B cell (primary cell): ENCODE data around the gene PLEKHA7. TPM values are rescaled to one million over a fixed set of nuclear protein-coding genes. Genes with fewer than 3 reads are reported as not detected.

Source experiments
- ATAC-seq: fragments of 200-7000 bp; cut with Tn5 transposase; one replicate; pipeline ENCODE4 v1.10.0; 2021; ENCODE audit warnings: low read depth, mild to moderate bottlenecking, moderate number of reproducible peaks, moderate library complexity
- CTCF ChIA-PET: fragments of 350-600 bp; sonication (Branson Sonifier 250); formaldehyde crosslinking; loops from one replicate; lab custom pipeline; 2021; ENCODE audit warnings: antibody characterized with exemption, inconsistent platforms; lab: Charles Lee
- POLR2A ChIA-PET: fragments of 350-600 bp; sonication (Branson Sonifier 250); formaldehyde crosslinking; loops from one replicate; lab custom pipeline; 2021; ENCODE audit warnings: antibody characterized with exemption; lab: Charles Lee
- DNase-seq: peaks from one replicate; pipeline ENCODE4 v3.0.0; 2013
- H2AFZ ChIP-seq: 2 replicates; pipeline ENCODE4 v1.6.1; 2012; ENCODE audit warnings: mild to moderate bottlenecking, low read depth, low read length; ENCODE audit not compliant: insufficient read depth, poor library complexity, severe bottlenecking
- H3K27ac ChIP-seq, 2 donors: 1 replicate in 1 of 2; 2 replicates in 1 of 2; pipeline ENCODE4 v1.5.1; 2012 to 2013; ENCODE audit warnings: low read length in 2 of 2, mild to moderate bottlenecking in 2 of 2, moderate library complexity in 1 of 2
- H3K27me3 ChIP-seq, 4 experiments: fragments of 200-600 bp in 1 of 4; sonication (generic) in 1 of 4; replicated peaks in 1 of 4; 1 replicate in 2 of 4; 2 replicates in 2 of 4; pipeline versions ENCODE4 v1.6.1 to v1.7.0; 2013 to 2016; ENCODE audit warnings: low read length in 3 of 4, mild to moderate bottlenecking in 2 of 4, mixed read lengths in 1 of 4, moderate library complexity in 1 of 4; ENCODE audit not compliant: insufficient read depth in 4 of 4, control insufficient read depth in 3 of 4; ENCODE audit errors: control extremely low read depth in 1 of 4
- H3K36me3 ChIP-seq, 2 experiments: replicated peaks in 1 of 2; 1 replicate in 1 of 2; 2 replicates in 1 of 2; pipeline versions ENCODE4 v1.6.1 to v1.7.1; 2013; ENCODE audit warnings: low read length in 1 of 2; ENCODE audit not compliant: insufficient read depth in 2 of 2, control insufficient read depth in 1 of 2; ENCODE audit errors: control extremely low read depth in 1 of 2, extremely low read depth in 1 of 2
- H3K4me1 ChIP-seq, 2 donors: fragments of 200-600 bp in 1 of 2; sonication (generic) in 1 of 2; 1 replicate in 1 of 2; 2 replicates in 1 of 2; pipeline versions ENCODE4 v1.5.1 to v1.6.1; 2013 to 2017; ENCODE audit warnings: low read length in 2 of 2; ENCODE audit not compliant: control insufficient read depth in 2 of 2, insufficient read depth in 2 of 2
- H3K4me2 ChIP-seq: replicated peaks from 2 replicates; pipeline ENCODE3; 2012; ENCODE audit warnings: mild to moderate bottlenecking, low read depth, low read length; ENCODE audit not compliant: poor library complexity, severe bottlenecking
- H3K4me3 ChIP-seq, 5 experiments: fragments of 200-600 bp in 1 of 5; sonication (generic) in 1 of 5; 1 replicate in 3 of 5; 2 replicates in 2 of 5; pipeline versions ENCODE4 v1.5.1 to v1.7.0; 2011 to 2016; ENCODE audit warnings: low read length in 4 of 5, mild to moderate bottlenecking in 4 of 5, low read depth in 2 of 5, control low read depth in 1 of 5, moderate library complexity in 1 of 5; ENCODE audit not compliant: insufficient read depth in 1 of 5; ENCODE audit errors: control extremely low read depth in 1 of 5, extremely low read depth in 1 of 5
- H3K79me2 ChIP-seq: fragments of 200-600 bp; sonication (generic); one replicate; pipeline ENCODE4 v1.6.0; 2016; ENCODE audit warnings: low read length; ENCODE audit not compliant: control insufficient read depth, insufficient read depth
- H3K9ac ChIP-seq: fragments of 200-600 bp; sonication (generic); 2 replicates; pipeline ENCODE4 v1.6.1; 2017; ENCODE audit warnings: mild to moderate bottlenecking, low read length, moderate library complexity
- H3K9me3 ChIP-seq, 3 donors: one replicate each; pipeline versions ENCODE4 v1.6.1 to v1.7.1; 2013; ENCODE audit warnings: low read length in 2 of 3; ENCODE audit not compliant: control insufficient read depth in 2 of 3, insufficient read depth in 1 of 3; ENCODE audit errors: control extremely low read depth in 1 of 3
- H4K20me1 ChIP-seq: 2 replicates; pipeline ENCODE4 v1.6.0; 2012; ENCODE audit warnings: mild to moderate bottlenecking, low read length; ENCODE audit not compliant: insufficient read depth, control insufficient read depth, poor library complexity, severe bottlenecking
- H3K27ac Mint-ChIP-seq: one replicate; pipeline ENCODE4 v1.8.0; 2021; ENCODE audit warnings: mixed read lengths
- H3K27me3 Mint-ChIP-seq: one replicate; pipeline ENCODE4 v1.8.0; 2021; ENCODE audit warnings: mixed read lengths
- H3K4me1 Mint-ChIP-seq: one replicate; pipeline ENCODE4 v1.8.0; 2021; ENCODE audit warnings: mixed read lengths
- H3K4me3 Mint-ChIP-seq: one replicate; pipeline ENCODE4 v1.8.0; 2021; ENCODE audit warnings: mixed read lengths
- H3K9me3 Mint-ChIP-seq: one replicate; pipeline ENCODE4 v1.8.0; 2022; ENCODE audit warnings: mixed read lengths; ENCODE audit not compliant: insufficient read depth
- CTCF ChIP-seq: fragments of 200-600 bp; IDR thresholded peaks from one replicate; pipeline ENCODE4 v1.8.0; 2022; ENCODE audit warnings: antibody characterized with exemption, mild to moderate bottlenecking
- EZH2 ChIP-seq: IDR thresholded peaks from 2 replicates; pipeline ENCODE4 v1.6.1; 2012; ENCODE audit warnings: borderline replicate concordance, low read depth, mild to moderate bottlenecking, moderate library complexity, low read length; ENCODE audit not compliant: insufficient read depth, poor library complexity, severe bottlenecking
- WGBS: methylation state at CpG from one replicate; pipeline ENCODE4 v1.1.5; 2013; ENCODE audit warnings: missing lambda C conversion rate; ENCODE audit not compliant: insufficient coverage; 5-methylcytosine and 5-hydroxymethylcytosine counted together
- intact Hi-C: fragments of 100-400 bp; cut with micrococcal nuclease; formaldehyde crosslinking; loops from one replicate; pipeline ENCODE4 v1.10.0; 2022
- polyA plus RNA-seq: library from polyadenylated mRNA; depleted of rRNA; stranded (reverse); fragments of >200 nt; gene quantifications from 2 replicates; pipeline ENCODE4 v1.2.3, GENCODE V29; 2012
- total RNA-seq, 2 donors: library from RNA; stranded (reverse); fragments of 120-200 nt in 1 of 2; gene quantifications; 1 replicate in 1 of 2; 2 replicates in 1 of 2; pipeline versions ENCODE4 v1.2.3 to v1.2.4, GENCODE V29; 2013 to 2022

Gene PLEKHA7
- total and polyA plus RNA-seq, 2 donors (not counting 1 experiment from before 2014, with no cell fraction given): 1.7 to 8.2 TPM

DNA sequence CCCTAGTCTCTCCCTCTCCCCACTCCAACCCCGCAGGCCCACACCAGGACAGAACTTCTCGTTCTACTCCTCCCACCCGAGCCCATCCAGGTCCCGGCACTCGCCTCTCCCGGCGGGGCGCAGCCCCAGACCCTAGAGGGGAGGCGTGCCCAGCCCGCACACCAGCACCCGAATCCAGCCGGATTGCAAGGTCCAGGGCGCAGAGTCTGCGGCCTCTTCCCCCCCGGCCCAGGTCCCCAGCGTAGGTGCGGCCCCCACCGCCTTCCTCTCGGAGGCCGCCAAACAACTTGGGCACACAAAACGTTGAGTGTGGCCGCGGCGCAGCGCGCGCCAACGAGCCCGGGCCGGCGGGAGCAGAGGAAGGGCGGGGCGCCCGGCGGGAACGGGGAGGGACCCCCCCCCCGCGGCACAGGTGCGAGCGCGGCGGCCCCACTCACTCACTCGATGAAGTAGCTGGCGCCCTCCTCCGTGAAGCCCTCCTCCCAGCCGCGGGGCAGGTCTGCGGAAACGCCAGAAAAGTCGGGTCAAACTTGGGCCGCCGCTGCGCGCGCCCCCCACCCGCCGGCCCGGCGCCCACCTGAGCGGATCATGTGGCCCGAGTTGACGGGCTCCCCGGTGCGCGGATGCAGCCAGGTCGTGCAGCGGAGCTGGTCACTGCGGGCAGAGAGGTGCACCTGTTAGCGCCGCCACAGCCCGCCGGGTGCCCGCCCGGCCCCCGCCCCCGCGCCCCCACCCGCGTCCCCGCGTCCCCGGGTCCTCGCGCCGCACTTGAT is 480 bp downstream of the PLEKHA7 start:
- Histone ChIP-seq H3K9ac (peak overlapping the region; percentile 64), H3K27me3 (peaks cover 0 to 26% (median 15%) of the 10 kb centered on the region in 4 experiments), H4K20me1 (no peaks in the 10 kb centered on the region), H3K27ac (no peak overlapping the region), H3K4me2 (peak overlapping the region; percentile 91), H3K4me3 (peak overlapping the region in 4 of 5 experiments; percentile 21 to 60 (median 56)), H3K79me2 (no peaks in the 10 kb centered on the region), H3K36me3 (no peaks in the 10 kb centered on the region), H3K9me3 (peaks cover 0 to 8% (median 0%) of the 10 kb centered on the region in 3 donors), H3K4me1 (peaks cover 11 to 15% of the 10 kb centered on the region in 2 donors), H2AFZ (peak overlapping the region; percentile 71)
- Mint-ChIP-seq H3K9me3 (no peaks in the 10 kb centered on the region), H3K4me1 (peaks cover 11% of the 10 kb centered on the region), H3K4me3 (peak overlapping the region; percentile 48), H3K27me3 (peaks cover 13% of the 10 kb centered on the region), H3K27ac (no peak overlapping the region)
- DNase-seq (peak; percentile 46), ATAC-seq (peak; percentile 23)
- under 1% methylated on average over 80 of the region's 85 CpGs for WGBS
- intact Hi-C loops: no loop called here
- ChIA-PET POLR2A (no interaction called here), CTCF (no interaction called here)
- TF ChIP-seq CTCF: no peak
- TF ChIP-seq EZH2: no peak
